GM18951 (cell line): Measurements from ENCODE around the gene TMEM233.

ENCODE experiments used
- POLR2A ChIP-seq: IDR thresholded peaks from 4 replicates; pipeline ENCODE4 v1.6.1; 2011; ENCODE audit warnings: mild to moderate bottlenecking; ENCODE audit not compliant: insufficient read length, insufficient read depth; ENCODE audit errors: extremely low read depth
- in situ Hi-C: fragments of 300-500 bp; cut with MboI; formaldehyde crosslinking; loops from one replicate; pipeline ENCODE4 v1.12.0; 2022; ENCODE audit warnings: low sequenced_read_pairs, mixed read lengths, inconsistent platforms; ENCODE audit not compliant: unreplicated experiment

TMEM233 gene

GRCh38 chr12:119593578-119594398 is at the start of gene TMEM233:
TSS of gene TMEM233 (plus strand) at chr12:119593774. CDS start at chr12:119593849, 75 bp downstream.
- in situ Hi-C loops, result no loop called here
- TF ChIP-seq POLR2A, result no peak

GRCh38 chr12:119544765-119545625 is 48.6 kb upstream of the TMEM233 start:
- no peak for TF ChIP-seq POLR2A
- in situ Hi-C loops, result no loop called here

GRCh38 chr12:119546340-119546739 is 47.2 kb upstream of the TMEM233 start:
- in situ Hi-C loops, result no loop called here
- no peak for TF ChIP-seq POLR2A

- no peak for TF ChIP-seq POLR2A
- in situ Hi-C loops, result no loop called here
These were observed 46.6 kb upstream of the TMEM233 start for GRCh38 chr12:119547001-119547400.

GRCh38 chr12:119556854-119557253 is 36.7 kb upstream of the TMEM233 start:
- in situ Hi-C loops, result no loop called here
- no peak for TF ChIP-seq POLR2A

DNA sequence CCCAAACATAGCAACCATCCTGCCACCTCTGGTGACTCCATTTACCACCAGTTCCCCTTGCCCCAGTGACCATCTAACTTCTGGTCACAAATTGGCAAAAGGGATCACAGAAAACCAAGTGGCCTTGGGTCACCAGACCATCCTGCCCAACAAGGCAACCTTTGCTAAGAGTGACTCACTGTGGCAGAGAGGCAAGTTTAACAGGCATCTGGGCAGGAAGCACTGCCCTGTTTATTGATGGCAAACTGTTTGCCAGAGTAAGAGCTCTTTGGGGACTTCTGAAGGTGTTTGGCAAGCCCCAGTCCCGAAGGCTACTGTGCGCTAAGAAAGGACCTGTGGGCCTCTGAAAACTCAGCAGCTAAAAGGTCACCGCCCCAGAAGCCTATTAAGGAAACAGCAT is 28.2 kb upstream of the TMEM233 start:
- no peak for TF ChIP-seq POLR2A
- in situ Hi-C loops, result no loop called here

DNA sequence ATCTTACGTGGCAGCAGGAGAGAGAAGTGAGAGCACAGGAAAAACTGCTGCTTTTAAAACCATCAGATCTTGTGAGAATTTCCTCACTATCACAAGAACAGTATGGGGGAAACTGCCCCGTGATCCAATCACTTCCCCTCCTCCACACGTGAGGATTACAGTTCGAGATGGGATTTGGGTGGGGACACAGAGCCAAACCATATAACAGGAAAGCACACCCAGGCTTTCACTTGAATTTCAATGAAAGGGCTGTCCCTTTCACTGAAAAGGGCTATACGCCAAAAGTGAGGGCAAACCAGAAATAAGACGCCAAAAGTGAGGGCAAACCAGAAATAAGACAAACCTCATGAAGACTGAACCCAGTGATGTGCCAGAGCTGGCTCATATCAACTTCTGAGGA is 22.8 kb upstream of the TMEM233 start:
- TF ChIP-seq POLR2A, result no peak
- in situ Hi-C loops, result no loop called here

GRCh38 chr12:119573086-119573485 is 20.5 kb upstream of the TMEM233 start:
- TF ChIP-seq POLR2A, result no peak
- in situ Hi-C loops, result no loop called here

- no peak for TF ChIP-seq POLR2A
These were observed 19.3 kb upstream of the TMEM233 start for GRCh38 chr12:119574255-119574654.

DNA sequence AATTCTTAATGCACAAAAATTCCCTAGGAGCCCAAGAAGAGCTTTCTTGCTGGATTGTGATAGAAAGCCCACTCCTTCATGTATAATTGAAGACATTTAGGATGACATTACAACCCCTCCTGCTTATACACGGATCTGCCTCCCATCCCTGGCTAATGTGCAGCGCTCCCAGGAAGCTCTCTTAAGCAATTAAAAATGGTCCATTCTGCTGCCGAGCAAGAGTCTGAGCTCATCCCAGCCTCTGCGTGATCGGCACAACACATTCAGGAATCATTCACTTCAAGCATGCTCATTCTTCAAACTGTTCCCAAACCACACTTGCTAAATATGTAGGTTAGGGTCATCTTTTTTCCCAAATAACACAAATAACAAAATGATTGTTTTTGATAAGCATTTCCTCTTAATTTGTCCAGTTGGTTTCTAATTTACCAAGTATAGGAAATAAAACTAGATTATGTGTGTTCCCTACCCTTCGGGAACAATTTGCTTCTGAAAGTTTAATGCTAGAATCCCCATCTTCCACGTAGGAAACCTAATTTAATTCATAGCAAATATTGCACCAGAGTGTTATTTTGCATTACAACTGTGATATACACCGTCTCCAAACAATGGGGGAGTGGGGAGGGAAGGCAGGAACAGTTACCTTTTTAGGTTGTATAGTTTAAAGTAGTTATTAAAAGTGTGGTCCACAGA is 17.3 kb upstream of the TMEM233 start:
- in situ Hi-C loops, result no loop called here

More at GRCh38 chr12:119574255-119574654, 19.3 kb upstream of the TMEM233 start:
- in situ Hi-C loops, result no loop called here

DNA sequence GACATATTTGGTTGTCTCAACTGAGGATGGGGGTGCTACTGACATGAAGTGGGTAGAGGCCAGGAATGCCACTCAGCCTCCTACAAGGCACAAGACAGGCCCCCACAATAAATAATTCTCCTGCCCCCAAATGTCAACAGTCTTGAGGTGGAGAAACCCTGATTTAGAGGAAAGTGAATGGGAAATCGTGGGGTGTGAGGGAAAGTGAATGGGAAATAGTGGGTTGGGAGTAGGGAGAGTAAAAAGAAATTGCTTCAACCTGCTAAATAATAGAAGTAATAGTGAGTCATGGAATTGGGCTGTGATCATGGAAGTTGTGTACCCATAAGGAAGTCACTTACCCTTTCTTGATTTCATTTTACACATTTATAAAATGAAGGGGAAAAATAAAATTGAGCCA is 16.7 kb upstream of the TMEM233 start:
- in situ Hi-C loops, result no loop called here
- no peak for TF ChIP-seq POLR2A

More for the DNA sequence above, 17.3 kb upstream of the TMEM233 start:
- no peak for TF ChIP-seq POLR2A

GRCh38 chr12:119578112-119578511 is 15.5 kb upstream of the TMEM233 start:
- no peak for TF ChIP-seq POLR2A
- in situ Hi-C loops, result no loop called here

- TF ChIP-seq POLR2A, result no peak
- in situ Hi-C loops, result no loop called here
These were observed 4.5 kb upstream of the TMEM233 start for GRCh38 chr12:119589097-119589496.
